Common myeloid progenitor, CD34-positive (primary cell): Measurements from ENCODE around the gene BMP6.
A peak's percentile ranks its signal among the peaks of the same experiment; 100 is the strongest.

Experiments used
- CTCF ChIA-PET: fragments of 350-600 bp; sonication (Branson Sonifier 250); formaldehyde crosslinking; loops from one replicate; lab custom pipeline; 2021; ENCODE audit warnings: antibody characterized with exemption; lab: Charles Lee
- POLR2A ChIA-PET: fragments of 350-600 bp; sonication (Branson Sonifier 250); formaldehyde crosslinking; loops from one replicate; lab custom pipeline; 2021; ENCODE audit warnings: antibody characterized with exemption; lab: Charles Lee
- DNase-seq, 3 donors: peaks; one replicate each; pipeline versions ENCODE4 v3.0.0 to v3.0.0-alpha.2; 2013
- H3K27ac ChIP-seq, 2 experiments: 1 replicate in 1 of 2; 2 replicates in 1 of 2; pipeline ENCODE4 v1.7.0; 2013; ENCODE audit warnings: inconsistent platforms in 2 of 2, low read length in 2 of 2, mild to moderate bottlenecking in 2 of 2, low read depth in 1 of 2, moderate library complexity in 1 of 2; ENCODE audit not compliant: severe bottlenecking in 2 of 2, insufficient read depth in 1 of 2, poor library complexity in 1 of 2
- H3K27me3 ChIP-seq, 5 experiments: replicated peaks in 2 of 5; 1 replicate in 3 of 5; 2 replicates in 2 of 5; pipeline versions ENCODE4 v1.6.1 to v1.7.0; 2013; ENCODE audit warnings: low read length in 4 of 5, mild to moderate bottlenecking in 2 of 5, moderate library complexity in 2 of 5, inconsistent platforms in 1 of 5; ENCODE audit not compliant: insufficient read depth in 5 of 5, control insufficient read depth in 4 of 5
- H3K36me3 ChIP-seq, 4 experiments: 1 replicate in 2 of 4; 2 replicates in 2 of 4; pipeline versions ENCODE4 v1.6.1 to v1.7.0; 2013; ENCODE audit warnings: low read length in 3 of 4, control low read depth in 1 of 4, mild to moderate bottlenecking in 1 of 4; ENCODE audit not compliant: control insufficient read depth in 4 of 4, insufficient read depth in 4 of 4
- H3K4me1 ChIP-seq, 4 experiments: 1 replicate in 3 of 4; 2 replicates in 1 of 4; pipeline versions ENCODE4 v1.6.1 to v1.7.1; 2013; ENCODE audit warnings: low read length in 3 of 4, mild to moderate bottlenecking in 3 of 4, control low read depth in 1 of 4, inconsistent platforms in 1 of 4, moderate library complexity in 1 of 4; ENCODE audit not compliant: control insufficient read depth in 4 of 4, insufficient read depth in 4 of 4; ENCODE audit errors: control extremely low read depth in 1 of 4
- H3K4me3 ChIP-seq, 7 experiments: 1 replicate in 4 of 7; 2 replicates in 3 of 7; pipeline versions ENCODE4 v1.5.1 to v1.7.0; 2013; ENCODE audit warnings: mild to moderate bottlenecking in 7 of 7, low read length in 6 of 7, moderate library complexity in 6 of 7, inconsistent platforms in 2 of 7, low read depth in 2 of 7, control low read depth in 1 of 7; ENCODE audit not compliant: insufficient read depth in 4 of 7, control insufficient read depth in 1 of 7; ENCODE audit errors: extremely low read depth in 1 of 7
- H3K9me3 ChIP-seq, 5 experiments: 1 replicate in 4 of 5; 2 replicates in 1 of 5; pipeline versions ENCODE4 v1.6.1 to v1.7.1; 2013; ENCODE audit warnings: low read length in 4 of 5, mild to moderate bottlenecking in 2 of 5, inconsistent platforms in 1 of 5, low read depth in 1 of 5, moderate library complexity in 1 of 5; ENCODE audit not compliant: control insufficient read depth in 4 of 5, insufficient read depth in 2 of 5; ENCODE audit errors: control extremely low read depth in 1 of 5
- WGBS: methylation state at CpG from one replicate; pipeline ENCODE4 v1.1.5; 2013; ENCODE audit not compliant: insufficient coverage; 5-methylcytosine and 5-hydroxymethylcytosine counted together

The BMP6 gene

GRCh38 chr6:7697432-7697819 is 28.5 kb upstream of the BMP6 start:
- 63% methylated on average over 1 of the region's 4 CpGs for WGBS
- Histone ChIP-seq H3K4me3 (peak overlapping the region in 4 of 7 experiments; percentile 0 to 56 (median 27)), H3K9me3 (no peaks in the 10 kb centered on the region), H3K27me3 (no peaks in the 10 kb centered on the region), H3K36me3 (no peaks in the 10 kb centered on the region), H3K27ac (peak overlapping the region in 1 of 2 experiments; percentile 65), H3K4me1 (peaks cover 10 to 15% (median 12%) of the 10 kb centered on the region in 4 experiments)
- DNase-seq, result peak in 2 of 3 donors; percentile 33 to 43
- CTCF ChIA-PET, result interaction anchor here (1.1 kb wide), 1 partner anchor 25 kb away, joined by 3 read pairs; no protein-coding TSS in a partner anchor
- POLR2A ChIA-PET, result interaction anchor here (0.6 to 0.9 kb wide), 2 partner anchors 9 to 221 kb away, joined by 3 to 5 read pairs; no protein-coding TSS in a partner anchor

DNA sequence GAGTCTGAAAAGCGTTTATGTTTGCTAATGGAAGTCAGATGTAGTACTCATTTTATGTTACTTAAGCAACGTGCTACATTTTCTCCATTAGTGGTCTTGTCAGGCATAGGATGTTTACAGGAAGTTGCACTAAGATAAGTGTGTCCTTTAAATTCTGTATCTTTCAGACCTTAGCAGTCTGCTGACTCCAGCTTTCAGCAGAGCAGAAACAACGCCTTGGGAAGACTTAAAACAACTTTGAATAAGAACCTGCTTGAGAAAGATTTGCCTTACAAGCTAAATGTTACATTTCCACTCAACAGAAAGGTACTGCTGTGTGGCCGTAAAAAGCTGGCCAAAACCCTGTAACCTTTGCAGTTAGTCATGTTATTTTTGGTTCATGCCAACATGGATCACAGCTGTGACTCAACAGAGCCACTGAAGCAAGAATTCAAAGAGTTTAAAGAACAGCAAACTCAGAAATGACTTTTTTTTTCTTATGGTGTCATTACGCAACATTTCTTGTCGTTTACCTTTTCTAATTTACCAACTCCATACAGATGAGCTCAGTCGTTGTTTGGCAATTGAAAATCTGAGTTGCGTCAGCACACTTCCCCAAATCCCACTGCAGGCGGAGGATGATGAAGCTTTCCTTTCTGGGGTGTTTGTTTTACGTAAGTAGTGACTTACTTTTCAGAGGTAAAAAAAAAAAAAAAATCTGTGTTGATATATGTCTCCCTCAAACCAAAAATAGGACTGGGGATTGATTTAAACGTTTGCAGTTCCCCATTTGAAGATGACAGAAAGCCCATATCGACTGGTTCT is 27.9 kb upstream of the BMP6 start:
- POLR2A ChIA-PET, result interaction anchor here (0.6 to 0.9 kb wide), 3 partner anchors 8 to 220 kb away, joined by 3 to 5 read pairs (median 3); no protein-coding TSS in a partner anchor
- H3K4me1 ChIP-seq, result peaks cover 10 to 15% (median 12%) of the 10 kb centered on the region in 4 experiments

GRCh38 chr6:7701212-7701834 is 24.6 kb upstream of the BMP6 start:
- H3K27ac ChIP-seq, result no peak overlapping the region
- H3K9me3 ChIP-seq, result no peaks in the 10 kb centered on the region
- H3K36me3 ChIP-seq, result no peaks in the 10 kb centered on the region
- CTCF ChIA-PET, result interaction anchor here (1.7 kb wide), 1 partner anchor 24 kb away, joined by 4 read pairs; no protein-coding TSS in a partner anchor
- WGBS, result 56% methylated on average over 2 of the region's 5 CpGs
- peaks cover 10 to 19% (median 18%) of the 10 kb centered on the region in 4 experiments for H3K4me1 ChIP-seq
- no peak overlapping the region for H3K4me3 ChIP-seq
- no peaks in the 10 kb centered on the region for H3K27me3 ChIP-seq
- DNase-seq, result peak in 2 of 3 donors; percentile 58 to 65
- POLR2A ChIA-PET, result no interaction called here

More for the DNA sequence above, 27.9 kb upstream of the BMP6 start:
- peak overlapping the region in 5 of 7 experiments; percentile 0 to 56 (median 36) for H3K4me3 ChIP-seq
- CTCF ChIA-PET, result interaction anchor here (1.1 kb wide), 1 partner anchor 25 kb away, joined by 3 read pairs; no protein-coding TSS in a partner anchor
- WGBS, result 16% methylated on average over 8 of the region's 12 CpGs
- H3K36me3 ChIP-seq, result no peaks in the 10 kb centered on the region
- peak overlapping the region in 1 of 2 experiments; percentile 65 for H3K27ac ChIP-seq
- H3K9me3 ChIP-seq, result no peaks in the 10 kb centered on the region
- H3K27me3 ChIP-seq, result no peaks in the 10 kb centered on the region
- DNase-seq, result peak; percentile 92 to 93 (median 93)

DNA sequence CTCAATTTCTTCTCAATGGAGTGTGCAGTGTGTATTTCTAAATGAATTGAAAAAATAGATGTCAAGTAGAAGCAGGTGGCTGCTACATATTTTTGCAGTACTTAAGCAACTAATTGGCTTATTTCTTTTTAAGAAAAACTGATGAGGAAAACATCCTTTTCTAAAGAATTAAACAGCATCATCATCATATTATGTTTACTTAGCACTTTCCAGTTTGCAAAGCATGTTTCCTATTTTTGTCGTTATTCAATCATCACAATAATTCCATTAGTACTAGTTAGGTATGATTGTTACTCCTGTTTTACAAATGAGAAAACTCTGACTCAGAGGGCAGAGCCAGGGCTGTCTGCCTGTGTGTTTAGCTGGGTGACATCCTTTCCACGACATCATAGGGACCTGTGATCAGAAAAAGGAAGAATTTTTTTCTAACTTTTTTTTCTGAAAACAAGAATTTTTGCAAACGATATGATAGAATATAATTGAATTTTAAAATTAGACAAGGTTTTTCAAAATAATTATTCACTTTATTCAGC is 22.7 kb upstream of the BMP6 start:
- H3K27ac ChIP-seq, result no peak overlapping the region
- WGBS, result no CpG with 5 or more reads among the region's 3 CpGs
- DNase-seq, result no peak

DNA sequence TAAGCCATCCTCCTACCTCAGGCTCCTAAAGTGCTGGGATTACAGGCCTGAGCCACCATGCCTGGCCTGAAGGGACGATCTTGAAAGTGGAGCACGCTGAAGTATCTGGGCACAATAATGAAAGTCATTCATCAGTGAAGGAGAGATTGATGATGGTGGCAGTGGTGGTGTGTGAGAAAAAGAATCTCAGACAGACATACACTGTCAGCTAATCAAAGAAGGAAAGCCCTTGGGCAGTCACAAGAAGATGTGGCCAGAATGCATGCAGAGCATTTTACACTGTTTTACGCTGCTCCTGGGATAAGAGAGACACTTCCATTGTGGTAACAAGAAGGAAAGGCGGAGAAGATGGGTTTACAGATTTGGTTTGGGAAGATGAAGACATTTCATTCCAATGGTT is 20.4 kb upstream of the BMP6 start:
- no peaks in the 10 kb centered on the region for H3K27me3 ChIP-seq
- 66% methylated on average over 2 of the region's 4 CpGs for WGBS
- no peaks in the 10 kb centered on the region for H3K9me3 ChIP-seq
- no peaks in the 10 kb centered on the region for H3K36me3 ChIP-seq
- DNase-seq, result no peak
- ChIA-PET CTCF (no interaction called here), POLR2A (no interaction called here)
- H3K4me3 ChIP-seq, result no peak overlapping the region
- H3K4me1 ChIP-seq, result peaks cover 6 to 11% (median 7%) of the 10 kb centered on the region in 4 experiments
- no peak overlapping the region for H3K27ac ChIP-seq

More for the DNA sequence above, 22.7 kb upstream of the BMP6 start:
- ChIA-PET POLR2A (no interaction called here), CTCF (no interaction called here)
- Histone ChIP-seq H3K4me3 (no peak overlapping the region), H3K36me3 (no peaks in the 10 kb centered on the region), H3K4me1 (peaks cover 10 to 16% (median 12%) of the 10 kb centered on the region in 4 experiments), H3K9me3 (no peaks in the 10 kb centered on the region), H3K27me3 (no peaks in the 10 kb centered on the region)

- Histone ChIP-seq H3K9me3 (peaks cover 0 to 1% (median 0%) of the 10 kb centered on the region in 5 experiments), H3K27ac (no peak overlapping the region), H3K27me3 (no peaks in the 10 kb centered on the region), H3K36me3 (no peaks in the 10 kb centered on the region), H3K4me3 (peak overlapping the region in 1 of 7 experiments; percentile 10), H3K4me1 (peaks cover 6 to 11% (median 7%) of the 10 kb centered on the region in 4 experiments)
- WGBS, result 28% methylated on average over 4 of the region's 4 CpGs
- POLR2A ChIA-PET, result interaction anchor here (1.0 kb wide), 1 partner anchor 8 kb away, joined by 5 read pairs; no protein-coding TSS in a partner anchor
- CTCF ChIA-PET, result interaction anchor here (1.3 kb wide), 1 partner anchor 17 kb away, joined by 4 read pairs; no protein-coding TSS in a partner anchor
- peak in 1 of 3 donors; percentile 48 for DNase-seq
Observed at GRCh38 chr6:7706269-7706668, 19.6 kb upstream of the BMP6 start.
